Mononuclear cell (primary cell): ENCODE measurements around the gene VGLL4. TPM values are rescaled to one million over a fixed set of nuclear protein-coding genes. Genes with fewer than 3 reads are reported as not detected.

Experiments
- H3K27me3 ChIP-seq: 2 replicates; pipeline ENCODE4 v1.6.0; 2011; ENCODE audit warnings: low read length, control low read depth; ENCODE audit not compliant: insufficient read depth
- H3K4me1 ChIP-seq: 2 replicates; pipeline ENCODE4 v1.5.1; 2011; ENCODE audit warnings: mild to moderate bottlenecking, low read length, control low read depth; ENCODE audit not compliant: insufficient read depth
- H3K4me3 ChIP-seq: 2 replicates; pipeline ENCODE4 v1.5.1; 2011; ENCODE audit warnings: mild to moderate bottlenecking, low read length, moderate library complexity
- H3K9me3 ChIP-seq: 2 replicates; pipeline ENCODE4 v1.5.1; 2011; ENCODE audit warnings: low read depth, mild to moderate bottlenecking, control low read depth, low read length
- total RNA-seq: library from RNA; depleted of rRNA; stranded (reverse); fragments of >200 nt; gene quantifications from one replicate; pipeline ENCODE4 v1.2.3, GENCODE V29; 2012

VGLL4 gene
- total RNA-seq, 1 donor, result 20.5 TPM

GRCh38 chr3:11543948-11544387 is 99.7 kb downstream of the VGLL4 start:
- H3K27me3 ChIP-seq, result no peaks in the 10 kb centered on the region
- H3K4me1 ChIP-seq, result peaks cover 28% of the 10 kb centered on the region
- no peaks in the 10 kb centered on the region for H3K9me3 ChIP-seq
- H3K4me3 ChIP-seq, result no peak overlapping the region

- H3K4me1 ChIP-seq, result peaks cover 28% of the 10 kb centered on the region
- no peak overlapping the region for H3K4me3 ChIP-seq
- no peaks in the 10 kb centered on the region for H3K9me3 ChIP-seq
- no peaks in the 10 kb centered on the region for H3K27me3 ChIP-seq
Measured at GRCh38 chr3:11543141-11543947, 100.4 kb downstream of the VGLL4 start.

- Histone ChIP-seq H3K27me3 (no peaks in the 10 kb centered on the region), H3K4me3 (no peak overlapping the region), H3K9me3 (no peaks in the 10 kb centered on the region), H3K4me1 (peaks cover 28% of the 10 kb centered on the region)
Measured at GRCh38 chr3:11542551-11542950, 101.2 kb downstream of the VGLL4 start.

GRCh38 chr3:11541321-11542303 is 102.1 kb downstream of the VGLL4 start:
- Histone ChIP-seq H3K4me1 (peaks cover 23% of the 10 kb centered on the region), H3K27me3 (no peaks in the 10 kb centered on the region), H3K9me3 (no peaks in the 10 kb centered on the region), H3K4me3 (no peak overlapping the region)

- Histone ChIP-seq H3K4me1 (peaks cover 7% of the 10 kb centered on the region), H3K27me3 (no peaks in the 10 kb centered on the region), H3K9me3 (no peaks in the 10 kb centered on the region), H3K4me3 (no peak overlapping the region)
Measured at GRCh38 chr3:11539677-11540076, 104.0 kb downstream of the VGLL4 start.

GRCh38 chr3:11539218-11539617 is 104.5 kb downstream of the VGLL4 start:
- H3K27me3 ChIP-seq, result no peaks in the 10 kb centered on the region
- peaks cover 7% of the 10 kb centered on the region for H3K4me1 ChIP-seq
- no peaks in the 10 kb centered on the region for H3K9me3 ChIP-seq

GRCh38 chr3:11538581-11538980 is 105.1 kb downstream of the VGLL4 start:
- Histone ChIP-seq H3K9me3 (no peaks in the 10 kb centered on the region), H3K27me3 (no peaks in the 10 kb centered on the region), H3K4me1 (peaks cover under 1% of the 10 kb centered on the region), H3K4me3 (no peak overlapping the region)

More at GRCh38 chr3:11539218-11539617, 104.5 kb downstream of the VGLL4 start:
- no peak overlapping the region for H3K4me3 ChIP-seq

GRCh38 chr3:11536936-11537612 is 106.6 kb downstream of the VGLL4 start:
- H3K9me3 ChIP-seq, result no peaks in the 10 kb centered on the region
- H3K4me3 ChIP-seq, result no peak overlapping the region
- H3K27me3 ChIP-seq, result no peaks in the 10 kb centered on the region
- H3K4me1 ChIP-seq, result no peaks in the 10 kb centered on the region

- Histone ChIP-seq H3K27me3 (no peaks in the 10 kb centered on the region), H3K9me3 (no peaks in the 10 kb centered on the region), H3K4me3 (no peak overlapping the region), H3K4me1 (no peaks in the 10 kb centered on the region)
Measured at GRCh38 chr3:11536132-11536935, 107.4 kb downstream of the VGLL4 start.

- Histone ChIP-seq H3K4me1 (no peaks in the 10 kb centered on the region), H3K9me3 (no peaks in the 10 kb centered on the region), H3K4me3 (no peak overlapping the region), H3K27me3 (no peaks in the 10 kb centered on the region)
Measured at GRCh38 chr3:11535243-11535960, 108.3 kb downstream of the VGLL4 start.

GRCh38 chr3:11534793-11535101 is 109.0 kb downstream of the VGLL4 start:
- H3K9me3 ChIP-seq, result no peaks in the 10 kb centered on the region

GRCh38 chr3:11534011-11534792 is 109.5 kb downstream of the VGLL4 start:
- H3K9me3 ChIP-seq, result no peaks in the 10 kb centered on the region
- no peaks in the 10 kb centered on the region for H3K4me1 ChIP-seq
- H3K27me3 ChIP-seq, result no peaks in the 10 kb centered on the region
- H3K4me3 ChIP-seq, result no peak overlapping the region

More at GRCh38 chr3:11534793-11535101, 109.0 kb downstream of the VGLL4 start:
- Histone ChIP-seq H3K4me1 (no peaks in the 10 kb centered on the region), H3K4me3 (no peak overlapping the region), H3K27me3 (no peaks in the 10 kb centered on the region)

- Histone ChIP-seq H3K4me3 (no peak overlapping the region), H3K9me3 (no peaks in the 10 kb centered on the region), H3K27me3 (no peaks in the 10 kb centered on the region), H3K4me1 (no peaks in the 10 kb centered on the region)
Measured at GRCh38 chr3:11532931-11533391, 110.8 kb downstream of the VGLL4 start.
